Measurements from ENCODE around the gene IMMP2L.

IMMP2L gene

DNA sequence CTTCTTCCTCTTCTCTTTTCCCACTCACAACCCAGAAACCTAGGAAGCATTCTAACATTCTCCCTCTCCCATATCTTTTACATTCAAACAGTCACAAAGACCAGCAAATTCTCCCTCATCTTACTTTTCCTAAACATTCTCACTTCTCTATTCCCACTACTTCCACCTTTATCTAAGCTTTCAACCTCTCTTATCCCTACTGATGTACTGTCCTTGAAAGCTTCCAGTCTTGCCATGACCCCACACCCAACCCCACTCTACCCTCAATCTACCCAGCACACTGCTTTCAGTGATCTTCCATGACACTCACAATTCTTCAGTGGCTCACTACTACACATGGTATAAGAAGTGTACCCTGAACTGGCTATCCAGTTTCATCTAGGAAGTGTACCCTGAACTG, 5.3 kb downstream of the IMMP2L start:
- no peak for DNase-seq (ENCODE audit: low spot score)

- no peak for DNase-seq (ENCODE audit: low spot score)
These were observed 8.2 kb downstream of the IMMP2L start for GRCh38 chr7:111554086-111554485.

- no peak for DNase-seq (ENCODE audit: low spot score)
These were observed 21.2 kb downstream of the IMMP2L start for GRCh38 chr7:111541067-111541466.

GRCh38 chr7:111540199-111540815, 22.0 kb downstream of the IMMP2L start:
- DNase-seq (ENCODE audit: low spot score), result no peak

- no peak for DNase-seq (ENCODE audit: low spot score)
These were observed 25.2 kb downstream of the IMMP2L start for GRCh38 chr7:111537134-111537533.

DNA sequence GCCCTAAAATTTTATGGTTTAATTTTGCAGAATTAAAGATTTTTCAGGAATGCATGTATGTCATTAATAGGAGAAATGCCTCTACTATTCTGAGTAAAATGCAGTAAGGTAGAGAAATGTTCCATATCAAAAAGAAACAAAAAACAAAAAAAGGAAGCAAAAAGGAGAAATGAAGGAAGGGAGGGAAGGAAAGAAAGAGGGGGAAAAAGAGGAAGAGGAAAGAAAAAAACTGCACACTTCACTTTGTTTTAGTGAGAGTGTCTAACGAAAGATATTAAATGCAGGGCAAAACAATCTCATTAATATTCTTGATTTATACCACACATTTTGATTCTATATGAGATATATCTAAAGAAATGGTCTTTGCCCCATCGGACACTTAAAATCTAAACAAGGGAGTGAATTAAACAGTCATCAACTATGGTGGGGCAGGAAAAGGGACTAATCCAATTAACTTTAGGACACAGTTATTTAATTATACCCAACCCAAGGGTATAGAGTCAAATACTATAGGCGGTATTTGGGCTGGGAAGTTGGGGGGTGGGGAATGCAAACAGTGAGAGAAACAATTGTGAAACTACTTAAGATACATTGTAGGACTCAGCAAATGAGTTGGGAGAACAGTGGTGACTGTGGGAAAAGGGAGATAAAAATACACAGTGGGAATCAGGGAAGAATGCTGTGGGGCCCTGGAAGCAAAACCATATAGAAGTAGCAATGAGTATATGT, 27.0 kb downstream of the IMMP2L start:
- no peak for DNase-seq (ENCODE audit: low spot score)

- no peak for DNase-seq (ENCODE audit: low spot score)
These were observed 29.7 kb downstream of the IMMP2L start for GRCh38 chr7:111532625-111533024.

- DNase-seq (ENCODE audit: low spot score), result no peak
These were observed 30.3 kb downstream of the IMMP2L start for GRCh38 chr7:111531993-111532392.

DNA sequence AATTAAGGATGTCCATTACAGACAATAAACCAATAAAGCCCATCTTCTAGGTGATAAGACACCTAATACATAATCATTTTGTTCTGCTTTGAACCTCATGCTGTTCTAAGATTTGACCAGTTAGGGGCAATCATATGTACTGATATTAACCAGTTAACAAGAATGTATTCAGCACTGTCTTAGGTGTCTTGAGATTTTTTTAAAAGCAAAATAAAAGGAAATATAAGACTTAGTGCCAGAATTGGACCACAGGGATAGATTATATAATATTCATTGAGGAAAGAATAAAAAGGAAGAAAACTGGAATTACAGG, 32.0 kb downstream of the IMMP2L start:
- no peak for DNase-seq (ENCODE audit: low spot score)

DNA sequence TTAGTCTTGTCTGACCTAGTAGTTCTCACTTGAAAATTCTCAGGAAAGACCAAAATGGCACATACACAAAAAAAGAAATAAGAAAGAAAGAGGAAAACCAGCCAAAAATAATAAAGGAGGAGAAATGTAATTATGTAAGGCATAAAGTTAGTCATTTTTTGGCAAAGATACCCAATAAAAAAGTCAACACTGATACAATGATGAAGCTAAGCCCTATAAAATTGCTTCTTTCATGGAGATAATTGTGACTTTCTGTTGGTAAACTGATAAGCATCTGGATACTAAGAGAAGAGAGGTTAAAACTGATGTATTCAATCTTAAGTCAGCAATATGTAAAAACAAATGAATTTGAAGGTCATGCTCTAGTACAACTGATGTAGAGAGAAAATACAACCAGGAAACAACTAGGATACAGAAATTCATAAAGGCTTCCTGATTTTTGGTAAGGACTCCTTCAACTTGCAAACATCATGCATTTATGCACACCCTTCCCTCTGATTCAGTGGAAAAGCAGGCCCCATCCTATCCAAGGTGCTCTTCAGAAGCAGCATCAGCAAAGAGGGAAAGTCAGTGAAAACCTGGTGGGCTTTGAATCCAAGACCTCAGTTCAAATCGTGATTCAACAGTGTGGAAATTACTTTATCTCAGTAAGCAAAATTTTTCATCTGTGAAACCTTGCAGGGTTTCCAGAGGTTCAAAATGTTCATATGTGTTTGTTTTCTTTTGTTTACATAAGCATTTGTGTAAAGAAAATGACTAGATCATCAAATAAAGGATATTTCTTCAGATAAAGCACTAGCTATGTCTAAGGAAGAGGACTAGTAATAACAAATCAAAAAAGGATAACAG, 32.6 kb downstream of the IMMP2L start:
- no peak for DNase-seq (ENCODE audit: low spot score)

- DNase-seq (ENCODE audit: low spot score), result no peak
These were observed 34.0 kb downstream of the IMMP2L start for GRCh38 chr7:111528331-111528730.

- DNase-seq (ENCODE audit: low spot score), result no peak
These were observed 34.7 kb downstream of the IMMP2L start for GRCh38 chr7:111527545-111527944.

DNA sequence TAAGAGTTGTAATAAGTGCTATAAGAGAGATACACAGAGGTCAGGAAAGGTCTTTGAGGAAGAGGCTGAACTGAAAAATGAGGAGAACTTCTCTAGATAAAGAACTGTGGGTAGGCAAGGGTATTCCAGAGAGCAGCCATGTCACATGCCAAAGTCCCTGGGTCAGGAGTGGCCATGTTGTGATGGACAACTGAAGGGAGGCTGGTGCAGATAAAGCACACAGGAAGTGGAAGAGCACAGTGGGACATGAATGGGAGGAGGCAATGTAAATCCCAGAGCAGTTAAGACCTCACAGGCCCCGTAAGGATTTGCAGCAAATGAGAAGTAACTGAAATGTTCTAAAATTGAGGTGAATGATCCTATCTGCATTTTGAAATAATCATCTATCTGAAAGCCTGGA, 37.2 kb downstream of the IMMP2L start:
- DNase-seq (ENCODE audit: low spot score), result no peak

DNA sequence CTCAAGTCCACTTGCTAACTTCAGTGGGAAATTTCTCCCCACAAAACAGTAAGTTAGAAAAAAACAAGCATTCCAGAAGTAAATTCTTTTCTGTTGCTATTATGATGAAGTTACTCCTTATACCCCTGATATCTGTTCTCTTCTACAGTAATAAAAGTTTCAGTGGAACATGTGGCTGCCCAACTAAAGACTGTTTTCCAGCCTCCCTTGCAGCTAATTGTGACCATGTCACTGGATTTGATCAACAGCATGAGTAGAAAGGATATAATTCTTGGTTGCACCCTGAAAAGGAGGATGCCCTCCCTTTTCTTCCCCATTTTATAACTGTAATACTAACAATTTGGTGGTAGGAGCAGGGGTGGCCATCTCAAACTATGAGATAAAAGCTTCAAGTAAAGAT, 40.6 kb downstream of the IMMP2L start:
- DNase-seq (ENCODE audit: low spot score), result no peak

DNA sequence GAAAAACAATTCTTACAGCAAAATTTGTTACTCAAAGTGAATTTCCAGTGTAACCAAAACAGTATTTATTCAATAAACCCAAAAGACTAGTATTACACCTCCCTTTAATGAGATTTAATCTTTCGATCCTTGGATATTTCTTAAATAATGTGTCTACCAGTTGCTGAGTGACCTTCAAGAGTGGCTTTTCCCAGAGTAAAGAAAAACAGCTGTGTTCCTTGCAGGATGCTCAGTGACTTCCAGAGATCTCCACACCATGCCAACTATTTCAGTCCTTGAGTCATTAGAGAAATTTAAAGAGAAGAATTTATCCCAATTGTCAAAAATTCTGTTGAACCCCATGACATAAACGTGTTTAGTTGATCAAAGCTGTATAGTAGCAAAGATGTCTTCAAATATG, 44.0 kb downstream of the IMMP2L start:
- DNase-seq (ENCODE audit: low spot score), result no peak

GRCh38 chr7:111517549-111517951, 44.7 kb downstream of the IMMP2L start:
- DNase-seq (ENCODE audit: low spot score), result no peak

DNA sequence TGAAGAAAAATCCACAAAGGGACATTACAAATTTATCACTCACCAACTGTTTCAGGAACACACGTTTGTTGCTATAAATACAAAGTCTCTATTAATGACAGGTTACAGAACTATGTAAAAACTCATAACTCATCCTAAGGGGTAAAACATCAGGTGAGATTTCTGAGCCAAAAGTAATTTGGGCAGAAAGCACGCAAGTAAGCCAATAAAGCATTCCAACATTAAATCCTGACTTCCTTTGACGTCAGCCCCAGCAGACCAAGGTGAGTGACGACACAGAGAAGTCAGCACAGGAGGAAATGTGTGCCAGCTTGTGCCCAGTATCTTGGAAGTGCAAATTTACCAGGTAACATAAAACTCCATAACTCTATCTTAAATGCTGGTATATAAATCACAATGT, 45.7 kb downstream of the IMMP2L start:
- no peak for DNase-seq (ENCODE audit: low spot score)

GRCh38 chr7:111513566-111513965, 48.7 kb downstream of the IMMP2L start:
- no peak for DNase-seq (ENCODE audit: low spot score)

DNA sequence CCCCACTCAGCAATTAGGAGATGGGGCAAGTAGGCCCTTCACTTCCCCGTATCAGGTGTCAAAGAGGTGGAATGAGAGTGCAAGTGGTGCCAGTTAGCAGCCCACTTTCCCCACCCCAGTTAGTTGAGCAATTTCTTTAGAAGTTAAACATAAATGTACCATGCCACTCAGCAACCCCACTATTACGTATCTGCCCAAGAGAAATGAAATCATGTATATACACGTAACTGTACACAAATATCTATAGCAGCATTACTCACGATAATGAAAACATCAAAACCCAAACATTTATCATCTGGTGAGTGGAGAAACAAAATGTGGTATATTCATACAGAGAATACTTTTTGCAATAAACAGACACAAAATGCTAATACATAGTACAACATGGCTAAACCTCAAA, 50.4 kb downstream of the IMMP2L start:
- DNase-seq (ENCODE audit: low spot score), result no peak

- no peak for DNase-seq (ENCODE audit: low spot score)
These were observed 51.5 kb downstream of the IMMP2L start for GRCh38 chr7:111510584-111511378.

DNA sequence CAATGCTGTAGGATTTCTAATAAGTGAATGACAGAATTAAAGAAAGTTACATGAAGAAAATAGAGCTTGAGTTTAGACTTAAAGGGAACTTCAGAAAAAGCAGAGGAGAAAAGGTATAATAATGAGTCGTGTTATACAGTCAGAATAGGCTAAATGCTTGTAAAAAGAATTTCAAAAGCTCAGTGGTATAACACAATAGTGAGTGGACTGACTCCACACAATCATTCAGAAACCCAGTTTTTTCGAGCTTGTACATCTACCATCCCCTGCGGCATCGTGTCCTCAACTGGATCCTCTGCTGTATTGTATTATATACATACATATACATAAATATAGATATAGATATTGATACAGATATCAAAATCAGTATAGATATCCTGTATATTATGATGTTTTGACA, 52.2 kb downstream of the IMMP2L start:
- DNase-seq (ENCODE audit: low spot score), result no peak

DNA sequence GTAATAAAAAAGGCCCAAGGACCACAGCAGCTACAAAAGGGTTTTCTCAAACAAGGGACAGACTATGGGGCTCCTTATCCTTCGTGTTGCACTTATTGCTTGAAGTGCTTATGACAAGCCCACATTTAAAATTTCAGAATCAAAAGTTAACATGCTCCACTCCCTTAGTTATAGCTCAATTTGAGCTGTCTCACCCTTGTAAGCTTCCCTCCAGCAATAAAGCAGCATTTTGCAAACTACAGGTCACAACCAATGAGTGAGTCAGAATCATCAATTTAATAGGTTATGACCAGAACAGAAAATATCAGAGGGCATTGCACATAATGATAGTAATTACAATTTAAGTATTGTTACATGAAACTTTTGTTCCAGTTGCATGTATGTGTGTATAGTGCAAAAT, 53.0 kb downstream of the IMMP2L start:
- DNase-seq (ENCODE audit: low spot score), result no peak
